SK-N-SH (cell line): ENCODE measurements around the gene RAC3. TPM values are rescaled to one million over a fixed set of nuclear protein-coding genes. Genes with fewer than 3 reads are reported as not detected.

Source experiments
- CTCF ChIA-PET: fragments of 300-600, 350-600 bp; formaldehyde crosslinking; extraction: SDS; loops from one replicate; lab custom pipeline; 2021; lab: Yijun Ruan, JAX
- POLR2A ChIA-PET: fragments of 350-600 bp; sonication (Branson Sonifier 250); formaldehyde crosslinking; extraction: SDS; loops from one replicate; lab custom pipeline; 2020; ENCODE audit warnings: antibody characterized with exemption, inconsistent platforms; lab: Yijun Ruan, JAX
- DNase-seq: peaks from one replicate; pipeline ENCODE4 v3.0.0; 2012
- H2AFZ ChIP-seq: fragments of 200-600 bp; sonication (generic); 2 replicates; pipeline ENCODE4 v1.8.1; 2016; ENCODE audit warnings: antibody characterized with exemption, mild to moderate bottlenecking, low read depth
- H3F3A ChIP-seq: fragments of 200-600 bp; sonication (generic); replicated peaks from 2 replicates; pipeline ENCODE3; 2016; ENCODE audit warnings: antibody characterized with exemption, mild to moderate bottlenecking; ENCODE audit not compliant: insufficient read depth
- H3K27ac ChIP-seq, 2 experiments: fragments of 200-500 bp in 1 of 2; fragments of 200-600 bp in 1 of 2; sonication (Bioruptor generic) in 1 of 2; sonication (generic), shearing (Covaris generic) in 1 of 2; 2 replicates each; pipeline versions ENCODE4 v1.5.1 to v1.6.1; 2014 to 2016; ENCODE audit warnings: low read depth in 2 of 2, inconsistent platforms in 1 of 2, low read length in 1 of 2, mild to moderate bottlenecking in 1 of 2, mixed read lengths in 1 of 2
- H3K27me3 ChIP-seq: fragments of 200-600 bp; sonication (generic), shearing (Covaris generic); 2 replicates; pipeline ENCODE4 v1.6.1; 2016; ENCODE audit warnings: mixed run types; ENCODE audit not compliant: insufficient read depth
- H3K36me3 ChIP-seq, 2 experiments: fragments of 200-500 bp in 1 of 2; fragments of 200-600 bp in 1 of 2; sonication (Bioruptor generic) in 1 of 2; sonication (generic) in 1 of 2; replicated peaks in 1 of 2; 2 replicates each; pipeline versions ENCODE3 to v1.5.1; 2014 to 2016; ENCODE audit warnings: low read length in 1 of 2, mild to moderate bottlenecking in 1 of 2; ENCODE audit not compliant: insufficient read depth in 2 of 2, control insufficient read depth in 1 of 2
- H3K4me1 ChIP-seq, 2 experiments: fragments of 200-500 bp in 1 of 2; fragments of 200-600 bp in 1 of 2; sonication (Bioruptor generic) in 1 of 2; sonication (generic), shearing (Covaris generic) in 1 of 2; 2 replicates each; pipeline versions ENCODE4 v1.5.1 to v1.6.1; 2014 to 2016; ENCODE audit warnings: low read depth in 1 of 2, low read length in 1 of 2, mixed run types in 1 of 2; ENCODE audit not compliant: insufficient read depth in 2 of 2, control insufficient read depth in 1 of 2
- H3K4me2 ChIP-seq: fragments of 200-600 bp; sonication (generic), shearing (Covaris generic); 2 replicates; pipeline ENCODE4 v1.6.1; 2017; ENCODE audit warnings: mixed run types
- H3K4me3 ChIP-seq, 2 experiments: fragments of 200-500 bp in 1 of 2; fragments of 200-600 bp in 1 of 2; sonication (Bioruptor generic) in 1 of 2; sonication (generic), shearing (Covaris generic) in 1 of 2; 2 replicates each; pipeline versions ENCODE4 v1.5.1 to v1.8.1; 2014 to 2016; ENCODE audit warnings: low read depth in 2 of 2, inconsistent platforms in 1 of 2, low read length in 1 of 2, mild to moderate bottlenecking in 1 of 2, mixed read lengths in 1 of 2, moderate library complexity in 1 of 2
- H3K79me2 ChIP-seq: fragments of 200-600 bp; sonication (generic); 2 replicates; pipeline ENCODE4 v1.8.1; 2017; ENCODE audit warnings: mild to moderate bottlenecking; ENCODE audit not compliant: insufficient read depth
- H3K9ac ChIP-seq: fragments of 200-600 bp; sonication (generic); 2 replicates; pipeline ENCODE4 v1.6.1; 2017; ENCODE audit warnings: mixed run types
- H3K9me2 ChIP-seq: fragments of 200-600 bp; sonication (generic); 2 replicates; pipeline ENCODE4 v1.6.1; 2017; ENCODE audit warnings: mixed run types
- H3K9me3 ChIP-seq: fragments of 200-600 bp; sonication (generic); 2 replicates; pipeline ENCODE4 v1.6.1; 2017; ENCODE audit warnings: mixed run types, mild to moderate bottlenecking, moderate library complexity
- H4K20me1 ChIP-seq: fragments of 200-600 bp; sonication (generic); 2 replicates; pipeline ENCODE4 v1.6.1; 2017; ENCODE audit warnings: mild to moderate bottlenecking, mixed run types; ENCODE audit not compliant: insufficient read depth
- EZH2phosphoT487 ChIP-seq: fragments of 200-600 bp; sonication (generic); IDR thresholded peaks from 2 replicates; pipeline ENCODE4 v1.6.1; 2017; ENCODE audit warnings: low read depth, mixed run types, mild to moderate bottlenecking, antibody characterized with exemption, moderate library complexity, borderline replicate concordance
- FOSL2 ChIP-seq: IDR thresholded peaks from 2 replicates; pipeline ENCODE4 v1.4.0; 2012; ENCODE audit warnings: low read depth, mild to moderate bottlenecking, moderate library complexity, borderline replicate concordance
- FOXJ3 ChIP-seq: sonication (generic); formaldehyde crosslinking; IDR thresholded peaks from 2 replicates; pipeline ENCODE4 v1.5.1; 2020; ENCODE audit warnings: mild to moderate bottlenecking, missing genetic modification reagents
- FOXM1 ChIP-seq: IDR thresholded peaks from 2 replicates; pipeline ENCODE4 v1.4.0; 2012; ENCODE audit warnings: low read depth, mild to moderate bottlenecking
- GABPA ChIP-seq: IDR thresholded peaks from 2 replicates; pipeline ENCODE4 v1.4.0; 2012; ENCODE audit warnings: low read depth, mild to moderate bottlenecking
- GATA2 ChIP-seq: sonication (generic); formaldehyde crosslinking; IDR thresholded peaks from 2 replicates; pipeline ENCODE4 v1.5.0; 2020; ENCODE audit warnings: mild to moderate bottlenecking, missing genetic modification reagents
- JUND ChIP-seq: IDR thresholded peaks from 2 replicates; pipeline ENCODE4 v1.4.0; 2012
- MAX ChIP-seq: IDR thresholded peaks from 2 replicates; pipeline ENCODE4 v1.4.0; 2012; ENCODE audit warnings: low read depth
- NFIC ChIP-seq: IDR thresholded peaks from 2 replicates; pipeline ENCODE4 v1.4.0; 2012; ENCODE audit warnings: borderline replicate concordance
- PBX3 ChIP-seq: IDR thresholded peaks from 2 replicates; pipeline ENCODE4; 2012
- POLR2AphosphoS5 ChIP-seq: IDR thresholded peaks from 2 replicates; pipeline ENCODE4 v1.6.1; 2012; ENCODE audit warnings: low read depth, low read length
- RXRA ChIP-seq: IDR thresholded peaks from 2 replicates; pipeline ENCODE4 v1.4.0; 2012; ENCODE audit warnings: low read depth, mild to moderate bottlenecking, borderline replicate concordance
- SIN3A ChIP-seq: IDR thresholded peaks from 2 replicates; pipeline ENCODE4 v1.6.1; 2012; ENCODE audit warnings: low read depth, mild to moderate bottlenecking, low read length, moderate library complexity, borderline replicate concordance
- TAF1 ChIP-seq: IDR thresholded peaks from 2 replicates; pipeline ENCODE4 v1.6.1; 2012; ENCODE audit warnings: low read depth, mild to moderate bottlenecking, low read length, moderate library complexity, borderline replicate concordance
- TEAD4 ChIP-seq: IDR thresholded peaks from 2 replicates; pipeline ENCODE4 v1.4.0; 2012; ENCODE audit warnings: mild to moderate bottlenecking, borderline replicate concordance; ENCODE audit not compliant: insufficient read depth
- USF1 ChIP-seq: IDR thresholded peaks from 2 replicates; pipeline ENCODE4 v1.4.0; 2012; ENCODE audit warnings: low read depth, borderline replicate concordance
- USF2 ChIP-seq: fragments of 150-350 bp; IDR thresholded peaks from 2 replicates; pipeline ENCODE4 v1.6.1; 2017; ENCODE audit warnings: antibody characterized with exemption, low read length, low read depth, borderline replicate concordance
- ZBTB33 ChIP-seq: IDR thresholded peaks from 2 replicates; pipeline ENCODE4 v1.4.0; 2012; ENCODE audit warnings: low read depth, borderline replicate concordance
- WGBS: methylation state at CpG from one replicate; pipeline ENCODE4 v1.1.6; 2017; ENCODE audit warnings: low lambda C conversion rate; 5-methylcytosine and 5-hydroxymethylcytosine counted together
- polyA plus RNA-seq, 3 experiments: library from polyadenylated mRNA; depleted of rRNA; stranded (reverse); fragments of >200 nt; gene quantifications; 2 replicates each; pipeline ENCODE4 v1.2.3, GENCODE V29; 2012

Gene RAC3
- polyA plus RNA-seq, 1 of the 3 experiments (the other 2 are of a cell fraction): 83.6 TPM

- TF ChIP-seq TEAD4 (no peak), FOSL2 (no peak), TAF1 (no peak), USF2 (no peak)
These were observed 15.9 kb downstream of the RAC3 start (continued) for GRCh38 chr17:82047379-82047778.

- no peak for TF ChIP-seq POLR2AphosphoS5
- TF ChIP-seq TEAD4: no peak
- TF ChIP-seq GABPA: no peak
- TF ChIP-seq USF1: no peak
- no peak for TF ChIP-seq RXRA
- no peak for TF ChIP-seq PBX3
- no peak for TF ChIP-seq JUND
These were observed 16.6 kb downstream of the RAC3 start for GRCh38 chr17:82047914-82048570.

GRCh38 chr17:82048571-82048971 lies 17.1 kb downstream of the RAC3 start:
- Histone ChIP-seq H3K9me3 (no peaks in the 10 kb centered on the region), H3K36me3 (peaks cover 15 to 40% of the 10 kb centered on the region in 2 experiments), H3K27me3 (no peaks in the 10 kb centered on the region), H3K9ac (no peak overlapping the region), H3K4me3 (no peak overlapping the region), H3K4me1 (peaks cover 0 to 22% of the 10 kb centered on the region in 2 experiments; a peak in 2 of 4 replicates), H3K4me2 (no peak overlapping the region), H2AFZ (no peak overlapping the region), H4K20me1 (peaks cover 14% of the 10 kb centered on the region; the same call in 1 of the 2 replicates), H3K79me2 (peaks cover 31% of the 10 kb centered on the region), H3K27ac (no peak overlapping the region), H3F3A (peaks cover 5% of the 10 kb centered on the region), H3K9me2 (no peaks in the 10 kb centered on the region)
- ChIA-PET POLR2A (no interaction called here), CTCF (interaction anchor here (2.5 to 4.1 kb wide), 3 partner anchors 12 to 27 kb away, joined by 10 to 45 read pairs (median 42); partner anchors contain the start of genes DCXR and RAC3)
- 95% methylated on average over 15 of the region's 20 CpGs for WGBS
- DNase-seq: no peak
- TF ChIP-seq EZH2phosphoT487 (no peak), FOXM1 (no peak), SIN3A (no peak), GATA2 (no peak), FOSL2 (no peak), FOXJ3 (no peak), MAX (no peak), USF2 (no peak), ZBTB33 (no peak), NFIC (no peak), TAF1 (no peak)

More at GRCh38 chr17:82047914-82048570, 16.6 kb downstream of the RAC3 start:
- peaks cover 5% of the 10 kb centered on the region for H3F3A ChIP-seq
- H3K9me3 ChIP-seq: no peaks in the 10 kb centered on the region
- 93% methylated on average over 18 of the region's 25 CpGs for WGBS
- no peak overlapping the region for H3K4me3 ChIP-seq
- H3K79me2 ChIP-seq: peaks cover 26% of the 10 kb centered on the region
- H3K27ac ChIP-seq: no peak overlapping the region
- no peak overlapping the region for H2AFZ ChIP-seq
- ChIA-PET CTCF (interaction anchor here (0.8 to 4.1 kb wide), 3 partner anchors 10 to 27 kb away, joined by 3 to 42 read pairs (median 10); partner anchors contain the start of genes DCXR and RAC3), POLR2A (no interaction called here)
- no peak overlapping the region for H3K4me2 ChIP-seq
- H3K4me1 ChIP-seq: peaks cover 0 to 17% of the 10 kb centered on the region in 2 experiments; a peak in 1 of 4 replicates
- no peak for DNase-seq
- no peaks in the 10 kb centered on the region for H3K9me2 ChIP-seq
- H3K9ac ChIP-seq: no peak overlapping the region
- H4K20me1 ChIP-seq: peaks cover 9% of the 10 kb centered on the region; the same call in 1 of the 2 replicates
- H3K27me3 ChIP-seq: no peaks in the 10 kb centered on the region
- peaks cover 15 to 35% of the 10 kb centered on the region in 2 experiments for H3K36me3 ChIP-seq
